Measurements from ENCODE around the gene KLHDC10. TPM values are rescaled to one million over a fixed set of nuclear protein-coding genes. Genes with fewer than 3 reads are reported as not detected.
"Not testable (repeated sequence)": the region's sequence is repeated elsewhere in the genome, so short reads cannot be mapped to it uniquely, and the experiment has no call there.

The KLHDC10 gene
- total and polyA plus RNA-seq, 2 donors (not counting 1 experiment from before 2014, with no cell fraction given) = 7.1 to 25.7 TPM

DNA sequence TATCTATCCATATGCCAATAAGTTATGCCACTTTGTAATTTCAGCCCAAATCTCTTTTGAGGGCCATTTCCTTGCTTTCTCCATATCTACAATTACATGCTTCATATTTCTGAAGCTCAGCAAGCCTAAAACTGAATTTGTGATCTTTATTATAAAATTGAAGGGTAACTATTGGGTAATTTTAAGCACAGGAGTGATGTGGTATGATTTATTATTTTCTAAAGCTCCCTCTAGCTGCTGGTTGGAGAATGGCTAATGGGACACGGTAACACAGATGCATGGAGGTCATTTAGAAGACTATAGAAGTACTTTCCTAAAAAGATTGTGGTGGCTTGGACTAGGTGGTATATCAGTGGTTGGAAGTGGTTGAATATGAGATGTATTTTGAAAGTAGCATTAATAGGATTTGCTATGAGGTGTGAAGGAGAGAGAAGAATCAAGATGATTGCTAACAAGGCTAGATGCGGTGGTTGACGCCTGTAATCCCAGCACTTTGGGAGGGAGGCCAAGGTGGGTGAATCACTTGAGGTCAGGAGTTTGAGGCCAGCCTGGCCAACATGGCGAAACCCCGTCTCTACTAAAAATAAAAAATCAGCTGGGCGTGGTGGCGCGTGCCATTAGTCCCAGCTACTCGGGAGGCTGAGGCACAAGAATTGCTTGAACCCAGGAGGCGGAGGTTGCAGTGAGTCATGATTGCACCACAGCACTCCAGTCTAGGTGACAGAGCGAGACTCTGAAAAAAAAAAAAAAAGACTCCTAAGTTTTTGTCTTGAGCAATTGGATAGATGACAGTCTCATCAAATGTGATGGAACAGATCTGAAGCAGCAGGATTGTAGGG lies 13.9 kb downstream of the KLHDC10 start:
- intact Hi-C loops (cut with micrococcal nuclease) = no loop called here
- H3K79me2 ChIP-seq (ENCODE audit: control insufficient read depth, insufficient read depth, low read length) = peaks cover 85% of the 10 kb centered on the region
- Mint-ChIP-seq H3K27ac (no peak overlapping the region), H3K4me1 (peaks cover 26% of the 10 kb centered on the region), H3K4me3 (no peak overlapping the region), H3K27me3 (no peaks in the 10 kb centered on the region), H3K9me3 (ENCODE audit: insufficient read depth) (no peaks in the 10 kb centered on the region)
- ChIA-PET CTCF (interaction anchor here (0.5 to 2.4 kb wide), 9 partner anchors 9 to 1296 kb away, joined by 3 to 19 read pairs (median 4); partner anchors contain the start of gene TMEM209), POLR2A (no interaction called here)
- no peak overlapping the region for H3K4me3 ChIP-seq (ENCODE audit: control extremely low read depth in 1 of 5, extremely low read depth in 1 of 5, insufficient read depth in 1 of 5, low read depth in 2 of 5, low read length in 4 of 5)
- ATAC-seq (ENCODE audit: low read depth) = no peak
- peaks cover 27% of the 10 kb centered on the region for H4K20me1 ChIP-seq (ENCODE audit: control insufficient read depth, insufficient read depth, low read length, poor library complexity, severe bottlenecking)
- H3K9ac ChIP-seq (ENCODE audit: low read length) = no peak overlapping the region
- H3K9me3 ChIP-seq (ENCODE audit: control extremely low read depth in 1 of 3, control insufficient read depth in 2 of 3, insufficient read depth in 1 of 3, low read length in 2 of 3) = no peaks in the 10 kb centered on the region
- TF ChIP-seq, protein P1, sequence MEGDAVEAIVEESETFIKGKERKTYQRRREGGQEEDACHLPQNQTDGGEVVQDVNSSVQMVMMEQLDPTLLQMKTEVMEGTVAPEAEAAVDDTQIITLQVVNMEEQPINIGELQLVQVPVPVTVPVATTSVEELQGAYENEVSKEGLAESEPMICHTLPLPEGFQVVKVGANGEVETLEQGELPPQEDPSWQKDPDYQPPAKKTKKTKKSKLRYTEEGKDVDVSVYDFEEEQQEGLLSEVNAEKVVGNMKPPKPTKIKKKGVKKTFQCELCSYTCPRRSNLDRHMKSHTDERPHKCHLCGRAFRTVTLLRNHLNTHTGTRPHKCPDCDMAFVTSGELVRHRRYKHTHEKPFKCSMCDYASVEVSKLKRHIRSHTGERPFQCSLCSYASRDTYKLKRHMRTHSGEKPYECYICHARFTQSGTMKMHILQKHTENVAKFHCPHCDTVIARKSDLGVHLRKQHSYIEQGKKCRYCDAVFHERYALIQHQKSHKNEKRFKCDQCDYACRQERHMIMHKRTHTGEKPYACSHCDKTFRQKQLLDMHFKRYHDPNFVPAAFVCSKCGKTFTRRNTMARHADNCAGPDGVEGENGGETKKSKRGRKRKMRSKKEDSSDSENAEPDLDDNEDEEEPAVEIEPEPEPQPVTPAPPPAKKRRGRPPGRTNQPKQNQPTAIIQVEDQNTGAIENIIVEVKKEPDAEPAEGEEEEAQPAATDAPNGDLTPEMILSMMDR (IDR thresholded peaks at IDR 0.05) = peak; percentile 65
- TF ChIP-seq EZH2 (IDR thresholded peaks at IDR 0.05; ENCODE audit: borderline replicate concordance, insufficient read depth, low read depth, low read length, poor library complexity, severe bottlenecking) = no peak
- H3K4me1 ChIP-seq (ENCODE audit: control insufficient read depth in 2 of 2, insufficient read depth in 2 of 2, low read length in 2 of 2) = no peaks in the 10 kb centered on the region
- H2AFZ ChIP-seq (ENCODE audit: insufficient read depth, low read depth, low read length, poor library complexity, severe bottlenecking) = no peak overlapping the region
- WGBS (ENCODE audit: insufficient coverage) = 93% methylated on average over 11 of the region's 11 CpGs
- peaks cover 0 to 4% of the 10 kb centered on the region in 2 experiments for H3K36me3 ChIP-seq (replicated peaks in 1 of 2; ENCODE audit: control extremely low read depth in 1 of 2, control insufficient read depth in 1 of 2, extremely low read depth in 1 of 2, insufficient read depth in 2 of 2, low read length in 1 of 2)
- H3K4me2 ChIP-seq (replicated peaks; ENCODE audit: low read depth, low read length, poor library complexity, severe bottlenecking) = no peak overlapping the region
- H3K27ac ChIP-seq (ENCODE audit: low read length in 2 of 2) = no peak overlapping the region
- no peaks in the 10 kb centered on the region for H3K27me3 ChIP-seq (replicated peaks in 1 of 4; ENCODE audit: control extremely low read depth in 1 of 4, control insufficient read depth in 3 of 4, insufficient read depth in 4 of 4, low read length in 3 of 4)
- DNase-seq = peak; percentile 19

DNA sequence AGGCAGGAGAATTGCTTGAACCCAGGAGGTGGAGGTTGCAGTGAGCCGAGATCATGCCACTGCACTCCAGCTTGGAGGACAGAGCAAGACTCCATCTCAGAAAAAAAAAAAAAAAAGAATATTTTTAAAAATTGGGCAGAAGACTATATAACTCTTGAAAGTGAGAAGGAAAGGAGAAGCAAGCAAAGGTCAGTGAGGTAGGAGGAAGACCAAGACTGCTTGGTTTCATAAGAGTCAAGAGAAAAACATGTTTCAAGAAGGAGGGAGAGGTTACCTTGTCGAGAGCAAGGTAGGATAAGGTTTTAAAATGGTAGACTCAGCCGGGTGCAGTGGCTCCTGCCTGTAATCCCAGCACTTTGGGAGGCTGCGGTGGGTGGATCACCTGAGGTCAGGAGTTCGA lies 14.9 kb downstream of the KLHDC10 start:
- H3K27me3 ChIP-seq (replicated peaks in 1 of 4; ENCODE audit: control extremely low read depth in 1 of 4, control insufficient read depth in 3 of 4, insufficient read depth in 4 of 4, low read length in 3 of 4); H3K9me3 Mint-ChIP-seq (ENCODE audit: insufficient read depth); H3K27ac Mint-ChIP-seq; H3K9ac ChIP-seq (ENCODE audit: low read length); H3K27me3 Mint-ChIP-seq; POLR2A ChIA-PET; H3K4me3 ChIP-seq (ENCODE audit: control extremely low read depth in 1 of 5, extremely low read depth in 1 of 5, insufficient read depth in 1 of 5, low read depth in 2 of 5, low read length in 4 of 5); ATAC-seq (ENCODE audit: low read depth); H3K4me3 Mint-ChIP-seq; H3K27ac ChIP-seq (ENCODE audit: low read length in 2 of 2); H3K4me2 ChIP-seq (replicated peaks; ENCODE audit: low read depth, low read length, poor library complexity, severe bottlenecking); intact Hi-C loops (cut with micrococcal nuclease); H3K9me3 ChIP-seq (ENCODE audit: control extremely low read depth in 1 of 3, control insufficient read depth in 2 of 3, insufficient read depth in 1 of 3, low read length in 2 of 3); H2AFZ ChIP-seq (ENCODE audit: insufficient read depth, low read depth, low read length, poor library complexity, severe bottlenecking); DNase-seq; H3K4me1 ChIP-seq (ENCODE audit: control insufficient read depth in 2 of 2, insufficient read depth in 2 of 2, low read length in 2 of 2); H3K36me3 ChIP-seq (replicated peaks in 1 of 2; ENCODE audit: control extremely low read depth in 1 of 2, control insufficient read depth in 1 of 2, extremely low read depth in 1 of 2, insufficient read depth in 2 of 2, low read length in 1 of 2): not testable (repeated sequence)
- H3K4me1 Mint-ChIP-seq = peaks cover 22% of the 10 kb centered on the region
- H3K79me2 ChIP-seq (ENCODE audit: control insufficient read depth, insufficient read depth, low read length) = peaks cover 84% of the 10 kb centered on the region
- 100% methylated on average over 2 of the region's 5 CpGs for WGBS (ENCODE audit: insufficient coverage)
- peaks cover 19% of the 10 kb centered on the region for H4K20me1 ChIP-seq (ENCODE audit: control insufficient read depth, insufficient read depth, low read length, poor library complexity, severe bottlenecking)
- CTCF ChIA-PET = interaction anchor here (2.1 kb wide), 1 partner anchor 10 kb away, joined by 8 read pairs; no protein-coding TSS in a partner anchor

Measured in B cell (primary cell).